Liver (tissue), 9 donors: ENCODE measurements around the gene RBCK1. TPM values are rescaled to one million over a fixed set of nuclear protein-coding genes. Genes with fewer than 3 reads are reported as not detected.

Source experiments
- DNase-seq: peaks from one replicate; pipeline ENCODE4 v3.0.0-alpha.2; 2017; ENCODE audit warnings: low spot score
- H3K27ac ChIP-seq, 2 donors: one replicate each; pipeline ENCODE4 v1.7.0; 2013; ENCODE audit warnings: inconsistent platforms in 2 of 2, low read length in 2 of 2, control low read depth in 1 of 2, low read depth in 1 of 2, mild to moderate bottlenecking in 1 of 2
- H3K27me3 ChIP-seq, 4 donors: one replicate each; pipeline versions ENCODE4 v1.6.1 to v1.7.0; 2013; ENCODE audit warnings: low read length in 3 of 4, inconsistent platforms in 1 of 4, mild to moderate bottlenecking in 1 of 4, moderate library complexity in 1 of 4; ENCODE audit not compliant: control insufficient read depth in 4 of 4, insufficient read depth in 4 of 4
- H3K36me3 ChIP-seq, 4 donors: one replicate each; pipeline versions ENCODE4 v1.6.1 to v1.7.0; 2013; ENCODE audit warnings: low read length in 3 of 4, mild to moderate bottlenecking in 3 of 4, low read depth in 1 of 4, moderate library complexity in 1 of 4; ENCODE audit not compliant: control insufficient read depth in 4 of 4, insufficient read depth in 3 of 4
- H3K4me1 ChIP-seq, 4 donors: one replicate each; pipeline versions ENCODE4 v1.6.1 to v1.7.0; 2013; ENCODE audit warnings: low read length in 3 of 4, mild to moderate bottlenecking in 3 of 4, moderate library complexity in 1 of 4; ENCODE audit not compliant: control insufficient read depth in 4 of 4, insufficient read depth in 4 of 4
- H3K4me3 ChIP-seq, 3 donors: one replicate each; pipeline versions ENCODE4 v1.6.1 to v1.7.0; 2013; ENCODE audit warnings: low read length in 3 of 3, control low read depth in 1 of 3, low read depth in 1 of 3, mild to moderate bottlenecking in 1 of 3
- H3K9ac ChIP-seq, 2 donors: one replicate each; pipeline ENCODE4 v1.7.0; 2013; ENCODE audit warnings: low read length in 2 of 2, mild to moderate bottlenecking in 2 of 2, moderate library complexity in 2 of 2, control low read depth in 1 of 2, low read depth in 1 of 2
- H3K9me3 ChIP-seq, 4 donors: one replicate each; pipeline versions ENCODE4 v1.6.1 to v1.7.0; 2013; ENCODE audit warnings: low read length in 3 of 4; ENCODE audit not compliant: control insufficient read depth in 4 of 4
- ATF3 ChIP-seq: IDR thresholded peaks from 2 replicates; pipeline ENCODE4 v1.6.1; 2016; ENCODE audit warnings: antibody characterized with exemption
- CTCF ChIP-seq: fragments of 150-350 bp; IDR thresholded peaks from 2 replicates; pipeline ENCODE4 v1.5.1; 2017; ENCODE audit warnings: improper control_type of control experiment, low read depth, low read length; ENCODE audit not compliant: missing input control
- EGR1 ChIP-seq, 2 donors: IDR thresholded peaks; 2 replicates each; pipeline ENCODE4 v1.6.1; 2016 to 2018; ENCODE audit warnings: antibody characterized with exemption in 2 of 2, low read depth in 2 of 2
- FOXA1 ChIP-seq: IDR thresholded peaks from 2 replicates; pipeline ENCODE4 v1.6.1; 2016; ENCODE audit warnings: antibody characterized with exemption
- FOXA2 ChIP-seq: IDR thresholded peaks from 2 replicates; pipeline ENCODE4 v1.6.1; 2016; ENCODE audit warnings: antibody characterized with exemption
- GABPA ChIP-seq, 2 donors: IDR thresholded peaks in 1 of 2; conservative IDR thresholded peaks in 1 of 2; 2 replicates each; pipeline ENCODE4 v1.6.1; 2016; ENCODE audit warnings: antibody characterized with exemption in 2 of 2, mild to moderate bottlenecking in 1 of 2, moderate library complexity in 1 of 2
- HNF4A ChIP-seq, 2 donors: conservative IDR thresholded peaks; 2 replicates each; pipeline ENCODE4 v1.6.1; 2016; ENCODE audit warnings: antibody characterized with exemption in 2 of 2, mild to moderate bottlenecking in 2 of 2
- HNF4G ChIP-seq: IDR thresholded peaks from 2 replicates; pipeline ENCODE4 v1.6.1; 2016; ENCODE audit warnings: antibody characterized with exemption
- JUND ChIP-seq, 2 donors: IDR thresholded peaks; 2 replicates each; pipeline ENCODE4 v1.6.1; 2016; ENCODE audit warnings: antibody characterized with exemption in 2 of 2
- MAX ChIP-seq: IDR thresholded peaks from 2 replicates; pipeline ENCODE4 v1.6.1; 2016; ENCODE audit warnings: antibody characterized with exemption
- NR2F2 ChIP-seq: IDR thresholded peaks from 2 replicates; pipeline ENCODE4 v1.6.1; 2016; ENCODE audit warnings: antibody characterized with exemption
- RAD21 ChIP-seq, 2 donors: IDR thresholded peaks; 2 replicates each; pipeline ENCODE4 v1.6.1; 2016; ENCODE audit warnings: antibody characterized with exemption in 2 of 2, mild to moderate bottlenecking in 2 of 2
- REST ChIP-seq: IDR thresholded peaks from 2 replicates; pipeline ENCODE4 v1.6.1; 2016; ENCODE audit warnings: antibody characterized with exemption, mild to moderate bottlenecking
- RXRA ChIP-seq, 2 donors: IDR thresholded peaks; 2 replicates each; pipeline ENCODE4 v1.6.1; 2017 to 2018; ENCODE audit warnings: antibody characterized with exemption in 2 of 2, mild to moderate bottlenecking in 1 of 2
- SP1 ChIP-seq: IDR thresholded peaks from 2 replicates; pipeline ENCODE4 v1.6.1; 2018; ENCODE audit warnings: antibody characterized with exemption, mild to moderate bottlenecking
- TAF1 ChIP-seq: conservative IDR thresholded peaks from 2 replicates; pipeline ENCODE4 v1.6.1; 2016; ENCODE audit warnings: antibody characterized with exemption, mild to moderate bottlenecking
- YY1 ChIP-seq: IDR thresholded peaks from 2 replicates; pipeline ENCODE4 v1.6.1; 2016; ENCODE audit warnings: antibody characterized with exemption, mild to moderate bottlenecking
- ZBTB33 ChIP-seq: IDR thresholded peaks from 2 replicates; pipeline ENCODE4 v1.6.1; 2016; ENCODE audit warnings: antibody characterized with exemption
- WGBS: extraction: QIAGEN DNeasy Blood & Tissue Kit; methylation state at CpG from one replicate; pipeline ENCODE4 v1.1.7; 2013; 5-methylcytosine and 5-hydroxymethylcytosine counted together
- polyA plus RNA-seq, 2 donors: library from polyadenylated mRNA; stranded (reverse) in 1 of 2; unstranded in 1 of 2; fragments of 200-250 nt in 1 of 2; fragments of >200 nt in 1 of 2; fragmentation: Nextera tagmentation in 1 of 2; extraction: Ambion mirVana in 1 of 2; gene quantifications; one replicate each; pipeline versions ENCODE4 v1.2.1 to v1.2.3, GENCODE V29; 2013 to 2015
- total RNA-seq, 2 donors: library from RNA; depleted of rRNA; stranded (reverse); fragments of >200 nt; gene quantifications; one replicate each; pipeline ENCODE4 v1.2.3, GENCODE V29; 2014
- donor health status: healthy.
- donor health status: healthy.
- donor health status: healthy.
- donor health status: healthy.
- donor health status: healthy.

The RBCK1 gene
- total and polyA plus RNA-seq, 4 donors, result 18.0 to 62.6 (median 54.8) TPM

GRCh38 chr20:418858-419365, 10.8 kb downstream of the RBCK1 start:
- H3K27me3 ChIP-seq, result no peaks in the 10 kb centered on the region
- H3K4me3 ChIP-seq, result no peak overlapping the region
- peak overlapping the region; percentile 10 to 11 for H3K27ac ChIP-seq
- no peaks in the 10 kb centered on the region for H3K9me3 ChIP-seq
- TF ChIP-seq CTCF (no peak), GABPA (IDR thresholded peaks at IDR 0.05 in 1 of 2, conservative IDR thresholded peaks at IDR 0.05 in 1 of 2) (no peak), HNF4G (no peak), ZBTB33 (no peak), ATF3 (no peak), NR2F2 (no peak), TAF1 (no peak), SP1 (no peak), FOXA2 (no peak), JUND (IDR thresholded peaks at IDR 0.05) (no peak), HNF4A (conservative IDR thresholded peaks at IDR 0.05) (no peak), EGR1 (IDR thresholded peaks at IDR 0.05; ENCODE audit: low read depth in 2 of 2) (no peak), FOXA1 (no peak), RXRA (IDR thresholded peaks at IDR 0.05) (no peak), RAD21 (IDR thresholded peaks at IDR 0.05) (no peak), YY1 (no peak), MAX (no peak), REST (no peak)
- H3K9ac ChIP-seq, result peak overlapping the region in 1 of 2 donors; percentile 36
- H3K4me1 ChIP-seq, result peaks cover 12 to 42% (median 25%) of the 10 kb centered on the region in 4 donors
- DNase-seq, result no peak
- WGBS, result 92% methylated on average over 8 of the region's 8 CpGs
- peaks cover 10 to 29% (median 12%) of the 10 kb centered on the region in 4 donors for H3K36me3 ChIP-seq
